Eye (tissue), 1 donor: Measurements from ENCODE around the gene SHLD1.
"Not testable (repeated sequence)": the region's sequence is repeated elsewhere in the genome, so short reads cannot be mapped to it uniquely, and the experiment has no call there.

Experiments used
- DNase-seq: peaks from one replicate; pipeline ENCODE4 v3.0.0-alpha.2; 2015

SHLD1 gene

DNA sequence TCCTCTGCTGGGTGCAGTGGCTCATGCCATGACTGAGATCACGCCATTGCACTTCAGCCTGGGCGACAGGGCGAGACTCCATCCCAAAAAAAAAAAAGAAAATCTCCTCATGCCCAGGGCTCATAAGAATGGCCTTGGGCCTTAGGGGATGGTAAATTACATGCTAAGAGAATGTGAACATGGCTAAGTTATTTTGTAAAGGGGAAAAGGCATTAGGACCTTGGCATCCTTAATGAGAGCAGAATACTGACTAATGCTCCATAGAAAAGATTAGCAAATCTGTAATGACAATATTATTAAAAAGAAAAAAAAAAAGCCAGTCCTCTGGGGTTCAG is 12.6 kb upstream of the SHLD1 start:
- no peak for DNase-seq

DNA sequence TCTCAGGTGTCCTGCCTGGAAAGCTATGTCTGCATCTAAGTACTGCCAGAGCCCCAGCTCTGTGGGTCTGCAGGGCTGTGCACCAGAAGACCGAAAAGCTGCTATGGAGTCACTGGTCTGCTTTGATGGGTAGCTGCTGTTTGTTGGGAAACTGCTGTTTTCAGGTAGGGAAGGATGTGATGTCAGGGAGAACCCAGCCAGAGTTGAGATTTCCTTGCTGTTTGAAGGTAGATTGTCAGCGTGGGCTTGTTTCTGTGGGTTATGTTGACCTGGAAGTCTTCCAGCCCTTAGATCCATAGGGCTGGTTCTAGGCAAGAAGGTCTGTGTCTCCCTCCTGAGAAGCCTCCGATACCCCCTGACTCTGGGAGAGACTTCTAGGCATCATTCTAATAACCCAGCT is 12.2 kb upstream of the SHLD1 start:
- DNase-seq, result no peak

DNA sequence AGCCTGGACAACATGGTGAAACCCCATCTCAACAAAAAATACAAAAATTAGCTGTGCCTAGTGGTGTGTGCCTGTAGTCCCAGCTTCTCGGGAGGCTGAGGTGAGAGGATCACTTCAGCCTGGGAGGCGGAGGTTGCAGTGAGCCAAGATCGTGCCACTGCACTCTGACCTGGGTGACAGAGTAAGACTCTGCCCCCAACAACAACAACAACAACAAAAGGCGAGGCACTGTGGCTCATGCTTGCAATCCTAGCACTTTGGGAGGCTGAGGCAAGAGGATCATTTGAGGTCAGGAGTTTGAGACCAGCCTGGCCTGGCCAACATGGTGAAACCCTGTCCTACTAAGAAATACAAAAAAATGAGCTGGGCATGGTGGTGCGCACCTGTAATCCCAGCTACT is 9.6 kb upstream of the SHLD1 start:
- DNase-seq, result not testable (repeated sequence)

DNA sequence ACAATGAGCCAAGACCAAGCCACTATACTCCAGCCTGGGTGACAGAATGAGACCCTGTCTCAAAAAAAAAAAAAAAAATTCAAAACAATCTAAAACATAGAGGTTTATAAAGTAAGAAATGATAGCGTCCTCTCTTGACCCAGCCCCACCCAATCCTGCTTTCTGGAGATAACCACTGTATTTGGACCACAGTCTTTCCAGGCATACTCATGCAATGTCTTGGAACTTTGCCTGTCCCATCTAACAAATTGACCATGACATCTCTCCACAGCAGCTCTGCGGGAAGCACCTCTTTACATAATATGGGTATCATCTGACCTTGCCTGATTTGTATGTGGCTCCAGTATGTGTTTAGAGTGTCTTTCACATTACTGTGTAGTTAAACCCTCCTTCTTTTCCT is 9.1 kb upstream of the SHLD1 start:
- DNase-seq, result peak; percentile 84

DNA sequence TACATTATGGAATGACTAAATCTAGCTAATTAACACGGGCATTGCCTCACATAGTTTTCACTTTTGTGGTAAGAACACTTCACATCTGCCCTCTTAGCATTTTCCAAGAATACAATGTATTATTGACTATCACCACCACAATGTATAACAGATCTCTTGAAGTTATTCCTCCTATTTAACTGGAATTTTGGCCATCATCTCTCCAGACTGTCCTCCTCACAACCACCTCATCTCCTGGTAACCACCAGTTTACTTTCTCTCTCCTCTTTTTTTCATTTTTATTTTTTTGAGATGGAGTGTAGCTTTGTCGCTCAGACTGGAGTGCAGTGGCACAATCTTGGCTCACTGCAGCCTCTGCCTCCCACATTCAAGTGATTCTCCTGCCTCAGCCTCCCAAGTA is 8.2 kb upstream of the SHLD1 start:
- no peak for DNase-seq

DNA sequence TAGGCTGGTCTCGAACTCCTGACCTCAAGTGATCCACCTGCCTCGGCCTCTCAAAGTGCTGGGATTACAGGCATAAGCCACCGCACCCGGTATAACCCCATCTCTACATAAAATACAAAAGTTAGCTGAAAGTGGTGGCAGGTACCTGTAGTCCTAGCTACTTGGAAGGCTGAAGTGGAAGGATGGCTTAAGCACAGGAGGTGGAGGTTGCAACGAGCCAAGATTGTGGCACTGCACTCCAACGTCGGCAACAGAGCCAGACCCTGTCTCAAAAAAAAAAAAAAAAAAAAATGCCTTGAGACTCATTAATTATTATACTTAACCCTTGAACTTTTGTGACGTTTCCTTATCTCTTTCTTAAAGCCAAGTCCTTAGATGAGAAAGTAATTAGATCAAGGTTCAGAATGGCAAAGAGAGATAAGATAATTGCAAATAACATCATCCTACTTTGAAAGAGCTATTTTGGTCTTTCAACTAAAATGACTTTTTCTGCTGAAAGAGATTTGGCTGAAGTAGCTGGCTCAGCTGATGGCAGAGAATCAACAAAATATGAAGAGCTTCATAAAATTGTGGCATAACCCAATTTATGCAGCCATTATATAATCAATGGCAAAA is 4.7 kb upstream of the SHLD1 start:
- no peak for DNase-seq

DNA sequence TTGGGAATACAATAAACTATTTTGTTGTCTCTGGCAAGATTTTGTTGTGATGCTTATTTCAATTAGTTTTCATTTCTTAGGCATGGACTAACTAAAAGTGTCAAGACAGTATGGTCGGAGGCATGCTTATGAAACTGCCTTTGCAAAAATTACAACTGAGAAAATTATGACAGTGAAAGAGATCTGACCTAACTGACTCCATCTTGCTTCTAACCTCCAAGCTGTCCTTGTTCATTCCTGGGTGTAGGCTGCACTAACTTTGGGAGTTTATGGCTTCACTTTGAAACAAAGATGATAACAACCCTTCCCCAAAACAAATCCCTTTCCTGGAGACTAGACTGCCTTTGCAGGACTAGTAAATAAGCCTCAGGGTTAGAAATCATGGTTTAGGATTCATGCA is 4.1 kb upstream of the SHLD1 start:
- no peak for DNase-seq

DNA sequence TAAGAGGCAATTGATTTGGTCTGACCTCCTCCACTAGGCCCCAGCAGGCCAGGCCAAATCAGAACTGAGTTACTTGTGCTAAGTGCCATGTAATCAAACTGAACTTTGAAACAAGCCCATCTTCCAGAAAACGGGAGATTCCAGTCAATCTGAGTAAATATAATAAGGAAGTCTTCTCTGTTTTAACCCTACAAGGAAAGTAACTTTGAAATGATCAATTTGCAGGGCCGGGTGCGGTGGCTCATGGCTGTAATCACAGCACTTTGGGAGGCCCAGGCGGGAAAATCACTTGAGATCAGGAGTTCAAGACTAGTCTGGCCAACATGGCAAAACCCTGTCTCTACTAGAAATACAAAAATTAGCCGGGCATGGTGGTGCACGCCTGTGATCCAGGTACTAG is 2.0 kb upstream of the SHLD1 start:
- DNase-seq, result no peak

DNA sequence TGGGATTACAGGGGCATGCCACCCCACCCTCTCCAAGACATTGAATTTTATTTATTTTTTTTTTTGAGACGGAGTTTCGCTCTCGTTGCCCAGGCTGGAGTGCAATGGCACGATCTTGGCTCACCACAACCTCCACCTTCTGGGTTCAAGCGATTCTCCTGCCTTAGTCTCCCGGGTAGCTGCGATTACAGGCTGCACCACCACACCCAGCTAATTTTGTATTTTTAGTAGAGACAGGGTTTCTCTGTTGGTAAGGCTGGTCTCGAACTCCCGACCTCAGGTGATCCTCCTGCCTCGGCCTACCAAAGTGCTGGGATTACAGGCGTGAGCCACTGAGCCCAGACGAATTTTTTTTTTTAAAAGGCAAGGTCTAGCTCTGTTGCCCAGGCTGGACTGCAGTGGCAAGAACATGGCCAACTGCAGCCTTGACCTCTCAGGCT is 669 bp upstream of the SHLD1 start:
- not testable (repeated sequence) for DNase-seq

DNA sequence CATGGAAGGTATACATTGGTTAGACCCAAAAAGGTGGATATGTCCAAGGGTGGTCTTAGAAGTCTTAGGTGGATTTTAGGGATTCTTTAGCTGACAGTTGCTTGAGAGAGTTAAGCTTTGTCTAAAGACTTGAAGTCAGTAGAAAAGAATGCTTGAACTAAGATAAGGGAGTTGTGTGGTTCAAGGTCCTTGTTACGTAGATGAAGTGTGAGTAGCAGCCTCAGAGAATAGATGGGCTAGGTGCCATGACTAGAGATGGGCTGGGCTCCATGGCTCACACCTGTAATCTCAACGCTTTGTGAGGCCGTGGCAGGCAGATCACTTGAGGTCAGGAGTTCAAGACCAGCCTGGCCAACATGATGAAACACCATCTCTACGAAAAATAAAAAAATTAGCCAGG is 1.7 kb downstream of the SHLD1 start:
- no peak for DNase-seq

DNA sequence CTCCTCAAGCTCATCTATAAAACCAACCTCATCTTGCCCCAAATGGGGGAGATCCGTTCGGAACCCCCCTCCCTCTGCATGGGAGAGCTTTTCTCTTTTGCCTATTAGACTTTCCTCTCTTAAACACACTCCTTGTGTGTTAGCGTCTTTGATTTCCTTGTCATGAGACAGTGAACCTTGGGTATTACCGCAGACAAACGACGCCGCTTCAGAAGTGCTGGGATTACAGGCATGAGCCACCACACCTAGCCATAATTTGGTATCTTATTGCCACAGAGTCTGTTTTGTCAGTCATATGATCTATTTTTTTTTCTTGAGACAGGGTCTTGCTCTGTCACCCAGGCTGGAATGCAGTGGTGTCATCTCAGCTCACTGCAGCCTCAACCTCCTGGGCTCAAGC is 3.6 kb downstream of the SHLD1 start:
- no peak for DNase-seq

DNA sequence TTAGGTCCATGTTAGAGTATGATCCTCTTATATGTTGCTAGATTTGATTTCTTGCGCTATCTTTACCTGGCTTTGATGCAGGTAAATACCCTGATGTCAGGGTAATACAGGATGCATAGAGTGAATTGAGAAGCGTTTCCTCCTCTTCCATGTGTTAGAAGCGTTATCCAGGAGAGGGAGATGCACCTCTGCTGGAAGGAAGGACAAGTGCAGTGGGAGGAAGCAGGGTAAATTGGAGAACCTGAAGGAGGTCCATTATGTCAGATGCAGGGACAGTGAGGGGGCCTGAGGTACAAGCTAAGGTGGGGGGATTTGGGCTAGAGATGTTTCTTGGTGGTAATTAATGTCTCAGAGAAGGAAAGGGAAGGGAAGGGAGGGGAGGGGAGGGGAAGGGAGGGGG is 7.7 kb downstream of the SHLD1 start:
- no peak for DNase-seq

DNA sequence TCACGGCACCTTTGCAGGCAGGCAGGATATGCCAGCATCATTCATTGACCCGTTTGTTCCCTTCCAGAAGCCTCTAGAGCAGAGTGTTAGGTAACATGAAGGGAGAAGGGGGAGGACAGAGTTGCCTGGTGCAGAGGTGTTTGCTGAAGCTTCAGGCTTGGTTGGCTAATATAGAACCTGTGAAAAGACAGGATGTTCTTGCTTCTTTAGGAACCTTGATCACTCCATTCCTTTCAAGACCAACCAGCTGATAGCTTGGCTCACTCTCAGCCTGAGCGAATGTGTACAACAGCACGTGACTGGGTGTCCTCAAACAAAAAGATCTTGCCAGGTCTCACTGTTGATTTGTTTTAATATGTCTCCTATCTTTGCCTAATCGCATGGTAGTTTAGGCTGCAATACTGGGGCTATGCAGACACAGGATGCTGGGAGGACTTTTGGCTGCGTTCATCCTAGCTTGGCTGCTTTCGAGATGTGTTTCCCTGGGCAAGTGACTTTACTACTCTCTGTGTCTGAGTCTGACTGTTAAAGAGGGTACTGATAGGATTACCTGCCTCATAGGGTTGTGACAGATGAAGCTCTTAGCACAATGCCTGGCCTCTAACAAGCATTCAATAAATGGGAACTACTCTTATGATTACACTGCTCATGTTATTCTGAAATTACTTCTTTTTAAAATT is 16.0 kb downstream of the SHLD1 start:
- no peak for DNase-seq

DNA sequence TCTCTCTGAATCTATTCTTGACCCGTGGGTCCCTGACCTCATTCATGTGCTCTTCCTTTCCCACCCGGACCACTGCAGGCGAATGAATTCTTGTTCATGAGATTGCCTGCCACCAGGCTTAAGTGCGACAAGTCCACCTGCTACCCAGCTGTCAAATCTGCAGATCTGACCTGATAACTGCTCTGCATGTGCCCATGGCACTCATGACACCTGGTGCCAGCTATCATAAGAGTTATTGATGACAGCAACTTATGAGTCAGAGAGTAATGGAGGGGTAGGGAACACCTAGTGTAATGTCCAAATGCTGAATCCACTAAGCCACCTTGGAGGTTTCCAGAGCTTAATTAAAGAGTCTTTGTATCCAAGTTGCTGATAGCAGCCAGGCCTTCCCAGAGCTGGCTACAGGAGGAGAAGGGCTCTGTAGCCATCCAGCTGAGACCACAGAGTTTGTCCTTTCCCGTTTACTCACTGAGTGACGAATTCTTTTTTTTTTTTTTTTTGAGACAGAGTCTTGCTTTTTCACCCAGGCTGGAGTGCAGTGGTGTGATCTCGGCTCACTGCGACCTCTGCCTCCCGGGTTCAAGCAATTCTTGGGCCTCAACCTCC is 17.4 kb downstream of the SHLD1 start:
- peak; percentile 12 for DNase-seq

DNA sequence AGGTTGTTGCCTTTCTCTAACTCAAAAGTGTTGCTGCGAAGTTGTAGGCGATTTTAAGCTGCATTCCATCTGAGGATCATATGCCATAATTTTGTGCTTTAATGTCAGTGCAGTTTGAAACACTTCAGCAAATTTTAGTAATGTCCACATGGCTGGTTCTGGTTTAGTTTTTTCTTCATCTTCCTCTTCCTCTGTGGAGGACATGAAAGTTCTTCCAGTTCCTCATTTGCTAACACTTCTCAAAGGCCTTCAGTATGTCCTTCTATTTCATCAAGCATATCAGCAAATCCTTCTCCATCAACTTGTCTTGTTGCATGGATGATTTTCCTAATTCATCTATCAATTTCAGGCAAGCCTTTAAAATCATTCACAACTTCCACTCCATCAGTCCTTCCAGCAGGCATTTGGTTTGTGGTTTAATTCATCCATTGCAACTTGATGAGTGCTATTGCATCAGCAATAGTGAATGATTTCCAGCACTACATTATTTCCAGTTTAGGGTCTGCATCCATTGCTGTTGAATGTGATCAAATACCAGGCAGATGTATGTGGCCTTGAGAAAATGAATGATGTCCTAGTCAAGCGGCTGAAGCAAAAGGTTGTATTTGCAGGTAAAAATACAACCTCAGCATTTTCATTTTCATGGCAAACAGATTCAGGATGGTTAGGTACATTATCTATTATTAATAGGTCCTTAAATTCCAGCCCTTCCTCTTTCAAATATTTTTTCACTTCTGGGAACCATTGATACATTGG is 20.2 kb downstream of the SHLD1 start:
- DNase-seq, result no peak

DNA sequence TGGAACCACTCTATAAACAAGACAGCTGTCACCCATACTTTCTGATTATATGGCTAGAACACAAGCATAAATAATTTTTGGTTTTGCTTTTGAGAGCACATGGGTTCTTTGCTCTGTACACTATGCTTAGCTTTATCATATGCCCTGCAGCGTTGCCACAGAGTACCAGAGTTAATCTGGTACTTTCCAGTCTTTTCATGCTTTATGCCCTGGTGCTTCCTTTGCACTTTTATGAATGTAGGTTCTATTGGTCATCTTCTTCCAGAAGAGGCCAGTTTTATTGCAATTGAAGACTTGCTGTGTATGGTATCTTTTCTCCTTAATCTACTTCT is 20.8 kb downstream of the SHLD1 start:
- DNase-seq, result no peak

DNA sequence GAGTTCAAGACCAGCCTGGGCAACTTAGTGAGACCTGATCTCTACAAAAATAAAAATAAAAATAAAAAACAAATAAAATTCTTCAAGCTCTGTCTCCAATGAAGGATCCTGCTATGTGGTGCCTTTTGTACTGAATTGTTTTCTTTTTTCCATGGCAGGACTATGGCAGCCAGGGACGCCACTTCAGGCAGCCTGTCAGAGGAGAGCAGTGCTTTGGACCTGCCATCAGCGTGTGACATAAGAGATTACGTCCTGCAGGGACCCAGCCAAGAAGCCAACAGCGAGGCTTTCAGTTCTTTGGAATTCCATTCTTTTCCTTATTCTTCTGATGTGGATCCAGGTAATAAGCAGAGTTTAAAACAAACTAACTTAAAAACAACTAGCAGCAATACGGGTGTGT is 22.5 kb downstream of the SHLD1 start:
- DNase-seq, result no peak

DNA sequence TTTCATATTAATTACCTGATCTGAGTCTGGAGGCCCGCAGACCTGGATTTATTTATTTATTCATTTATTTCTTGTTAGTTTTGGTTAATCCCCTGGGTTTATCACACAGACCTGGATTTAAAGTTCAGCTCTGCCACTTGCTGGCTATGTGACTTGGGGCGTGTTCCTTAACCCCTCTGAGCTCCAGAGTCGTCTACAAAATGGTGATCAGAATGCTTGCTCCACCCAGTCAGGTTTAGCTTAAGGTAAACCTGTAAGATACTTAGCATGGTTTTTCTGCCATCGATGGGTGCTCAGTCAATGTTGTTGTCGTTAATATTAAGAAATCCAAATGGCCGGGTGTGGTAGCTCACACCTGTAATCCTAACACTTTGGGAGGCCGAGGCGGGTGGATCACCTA is 23.4 kb downstream of the SHLD1 start:
- no peak for DNase-seq

DNA sequence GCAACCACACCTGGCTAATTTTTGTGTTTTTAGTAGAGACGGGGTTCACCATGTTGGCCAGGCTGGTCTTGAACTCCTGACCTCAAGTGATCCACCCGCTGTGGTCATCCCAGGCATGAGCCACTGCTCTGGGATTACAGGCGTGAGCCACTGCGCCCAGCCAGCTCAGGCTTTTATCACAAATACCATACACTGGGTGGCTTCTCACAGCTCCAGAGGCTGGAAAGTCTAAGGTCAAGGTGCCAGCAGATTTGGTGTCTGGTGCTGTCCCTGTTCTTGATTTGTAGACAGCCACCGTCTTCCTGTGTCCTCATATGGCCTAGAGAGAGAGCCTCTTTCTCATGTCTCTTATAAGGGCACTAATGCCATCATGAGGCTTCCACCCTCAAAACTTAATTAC is 25.9 kb downstream of the SHLD1 start:
- no peak for DNase-seq

DNA sequence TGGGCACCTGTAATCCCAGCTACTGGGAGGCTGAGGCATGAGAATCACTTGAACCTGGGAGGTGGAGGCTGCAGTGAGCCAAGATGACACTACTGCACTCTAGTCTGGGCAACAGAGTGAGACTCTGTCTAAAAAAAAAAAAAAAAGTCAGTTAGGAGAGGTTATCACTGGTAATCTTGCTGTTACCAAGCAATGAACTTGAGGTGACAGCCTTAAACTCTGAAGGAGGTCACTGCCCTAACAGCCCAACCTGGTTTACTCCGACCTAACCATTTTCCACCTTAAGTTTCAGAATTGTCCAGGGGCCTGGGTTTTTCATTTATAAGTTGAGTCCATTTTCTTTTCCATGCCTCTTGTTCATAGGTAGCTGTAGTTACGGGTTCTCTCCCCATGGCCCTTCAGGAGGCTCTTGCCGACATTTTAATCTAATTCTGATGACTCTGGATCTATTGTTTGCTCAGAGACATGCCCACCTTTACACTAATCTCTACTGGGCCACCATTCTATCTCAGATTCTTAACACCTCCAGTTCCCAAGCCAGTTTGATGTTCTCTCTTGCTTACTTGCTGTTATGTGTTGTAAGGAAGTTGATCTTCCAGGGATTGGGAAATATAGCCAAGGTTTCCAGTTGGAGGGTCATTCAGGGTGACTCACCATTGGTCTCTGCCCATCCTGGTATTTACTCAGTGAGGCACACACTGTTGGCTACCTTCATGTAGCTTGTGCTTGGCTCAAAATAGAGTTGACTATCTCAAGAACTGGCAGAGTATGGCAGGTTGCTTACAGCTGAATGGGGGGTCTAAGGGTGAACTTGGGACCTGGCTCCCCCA is 29.1 kb downstream of the SHLD1 start:
- DNase-seq, result no peak

DNA sequence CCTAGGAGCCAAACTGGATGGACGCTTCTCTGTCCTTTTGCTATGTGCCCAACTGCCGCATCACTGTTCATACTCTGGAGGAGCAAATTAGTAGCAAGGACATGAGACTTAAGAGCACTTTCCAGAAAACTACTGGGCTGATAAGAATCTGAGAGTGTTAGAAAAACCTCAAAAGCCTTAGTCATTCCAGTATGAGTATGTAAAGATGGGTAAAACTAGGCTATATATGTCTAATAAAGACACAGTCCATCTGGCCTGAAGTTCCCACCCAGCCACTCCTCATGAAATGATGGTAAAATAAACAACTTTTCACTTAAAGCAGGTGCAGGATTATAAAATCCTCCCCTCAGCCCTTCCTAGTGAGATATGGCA is 30.6 kb downstream of the SHLD1 start:
- no peak for DNase-seq

DNA sequence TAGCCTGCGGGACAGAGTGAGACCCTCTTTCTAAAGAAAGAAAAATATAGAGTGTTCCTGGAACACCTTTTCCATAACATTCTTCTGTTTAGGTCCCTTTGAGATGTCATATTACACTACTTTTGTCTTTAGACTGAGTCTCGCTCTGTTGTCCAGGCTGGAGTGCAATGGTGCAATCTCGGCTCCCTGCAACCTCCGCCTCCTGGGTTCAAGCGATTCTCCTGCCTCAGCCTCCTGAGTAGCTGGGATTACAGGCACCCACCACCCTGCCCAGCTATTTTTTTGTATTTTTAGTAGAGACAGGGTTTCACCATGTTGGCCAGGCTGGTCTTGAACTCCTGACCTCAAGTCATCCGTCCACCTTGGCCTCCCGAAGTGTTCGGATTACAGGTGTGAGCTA is 31.2 kb downstream of the SHLD1 start:
- DNase-seq, result not testable (repeated sequence)
